ENCODE measurements around the gene RIMKLB.

Gene RIMKLB

DNA sequence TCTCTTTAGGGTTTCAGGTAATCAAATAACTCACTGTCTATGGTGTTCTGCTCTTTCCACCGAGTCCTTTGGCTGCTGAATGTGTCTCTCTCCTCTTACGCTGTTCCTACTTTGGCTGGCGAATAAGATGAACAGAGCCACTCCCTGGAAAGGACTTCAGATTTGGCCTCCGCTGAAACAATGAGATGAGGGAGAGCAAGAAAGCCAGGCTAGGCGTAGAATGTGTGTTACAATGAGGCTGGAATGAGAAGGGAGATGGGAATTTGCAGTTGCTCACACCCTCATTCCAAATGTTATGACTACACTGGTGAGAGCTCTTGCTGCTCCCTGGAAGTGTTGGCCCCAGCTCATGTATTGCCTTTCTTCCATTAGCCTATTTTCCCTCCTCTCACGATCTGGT, 35.2 kb upstream of the RIMKLB start, which contains the start of gene MFAP5:
TSS of gene MFAP5 (minus strand) at position 234 of the 400 bp plus-strand sequence. CDS start 722 bp downstream, outside the sequence.
- TF ChIP-seq CTCF (IDR thresholded peaks at IDR 0.05; ENCODE audit: low read depth, low read length, missing control alignments), result no peak
- H3K4me3 ChIP-seq (ENCODE audit: low read depth, low read length), result peak within 1 kb of the TSS; percentile 10
- DNase-seq (ENCODE audit: low read depth), result peak; percentile 24

DNA sequence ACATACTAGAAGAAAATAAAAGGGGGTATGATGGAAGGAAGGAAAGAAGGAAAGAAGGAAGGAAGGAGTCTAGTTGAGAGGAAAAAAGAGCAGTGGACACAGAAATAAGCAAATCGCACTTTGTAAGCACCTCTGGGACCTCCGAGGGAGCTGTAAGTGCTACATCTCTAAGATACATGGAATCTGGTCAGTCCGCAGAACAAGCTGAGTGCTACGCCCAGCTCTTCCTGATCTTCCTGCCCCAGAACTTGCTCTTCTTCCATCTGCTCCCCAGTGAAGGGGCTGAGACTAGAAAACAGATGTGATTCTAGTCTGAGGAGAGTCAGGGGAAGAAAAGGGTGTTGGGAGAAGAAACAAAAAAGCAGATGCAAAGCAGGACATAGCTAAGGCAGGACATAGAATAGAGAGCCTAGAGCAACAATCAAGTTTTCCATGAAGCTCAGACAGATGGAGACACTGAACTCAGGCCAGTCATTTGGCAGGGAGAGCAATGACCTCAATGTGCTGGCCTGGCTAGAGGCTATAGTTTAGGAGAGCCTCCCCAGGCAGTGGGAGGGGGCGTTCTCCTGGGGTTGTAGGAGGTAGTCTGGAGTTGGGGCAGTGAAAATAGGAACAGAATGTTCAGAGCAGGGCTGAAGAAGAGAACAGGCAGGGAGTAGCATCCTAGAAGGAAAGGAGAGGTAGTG, 33.4 kb upstream of the RIMKLB start:
- H3K4me3 ChIP-seq (ENCODE audit: low read depth, low read length), result no peak overlapping the region
- no peak for TF ChIP-seq CTCF (IDR thresholded peaks at IDR 0.05; ENCODE audit: low read depth, low read length, missing control alignments)
- in situ Hi-C loops (cut with HindIII; ENCODE audit: low sequenced_read_pairs), result no loop called here
- no peak for DNase-seq (ENCODE audit: low read depth)

More for the DNA sequence above, 35.2 kb upstream of the RIMKLB start, which contains the start of gene MFAP5:
- in situ Hi-C loops (cut with HindIII; ENCODE audit: low sequenced_read_pairs), result no loop called here

DNA sequence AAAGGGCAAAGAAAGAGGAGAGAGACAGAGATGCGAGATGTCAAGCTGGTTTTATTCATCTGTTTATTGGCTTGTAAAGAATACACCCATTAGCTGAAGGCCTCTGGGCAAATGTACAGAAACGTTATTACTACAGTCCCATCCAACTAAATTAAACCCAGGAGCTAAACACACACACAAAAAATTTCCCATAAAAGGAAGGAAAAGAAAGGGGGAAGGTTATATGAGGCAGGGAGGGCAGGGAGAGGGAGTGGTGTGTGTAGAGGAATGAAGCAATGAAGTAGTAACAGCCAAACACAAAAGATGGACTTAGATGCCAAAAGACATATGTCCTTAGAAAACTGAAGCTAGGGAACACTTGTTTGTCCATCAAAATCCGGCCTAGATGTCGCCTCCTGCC, 32.0 kb upstream of the RIMKLB start:
- no peak for DNase-seq (ENCODE audit: low read depth)
- in situ Hi-C loops (cut with HindIII; ENCODE audit: low sequenced_read_pairs), result no loop called here
- no peak overlapping the region for H3K4me3 ChIP-seq (ENCODE audit: low read depth, low read length)
- no peak for TF ChIP-seq CTCF (IDR thresholded peaks at IDR 0.05; ENCODE audit: low read depth, low read length, missing control alignments)

- in situ Hi-C loops (cut with HindIII; ENCODE audit: low sequenced_read_pairs), result no loop called here
Measured at GRCh38 chr12:8667270-8667669, 30.5 kb upstream of the RIMKLB start.

GRCh38 chr12:8668441-8668840, 29.4 kb upstream of the RIMKLB start:
- DNase-seq (ENCODE audit: low read depth), result no peak
- TF ChIP-seq CTCF (IDR thresholded peaks at IDR 0.05; ENCODE audit: low read depth, low read length, missing control alignments), result no peak
- H3K4me3 ChIP-seq (ENCODE audit: low read depth, low read length), result no peak overlapping the region
- in situ Hi-C loops (cut with HindIII; ENCODE audit: low sequenced_read_pairs), result no loop called here

More at GRCh38 chr12:8667270-8667669, 30.5 kb upstream of the RIMKLB start:
- no peak for DNase-seq (ENCODE audit: low read depth)
- H3K4me3 ChIP-seq (ENCODE audit: low read depth, low read length), result no peak overlapping the region
- no peak for TF ChIP-seq CTCF (IDR thresholded peaks at IDR 0.05; ENCODE audit: low read depth, low read length, missing control alignments)

- TF ChIP-seq CTCF (IDR thresholded peaks at IDR 0.05; ENCODE audit: low read depth, low read length, missing control alignments), result no peak
- in situ Hi-C loops (cut with HindIII; ENCODE audit: low sequenced_read_pairs), result no loop called here
- no peak overlapping the region for H3K4me3 ChIP-seq (ENCODE audit: low read depth, low read length)
- DNase-seq (ENCODE audit: low read depth), result no peak
Measured at GRCh38 chr12:8672381-8672780, 25.4 kb upstream of the RIMKLB start.

Data from astrocyte of the cerebellum (primary cell).